Coronary artery (tissue), 2 donors: Measurements from ENCODE around the gene INTS14.

Source experiments
- DNase-seq: peaks from one replicate; pipeline ENCODE4 v3.0.0-alpha.2; 2017; ENCODE audit warnings: low spot score
- H3K27ac ChIP-seq, 2 donors: fragments of 200-600 bp; sonication (generic); one replicate each; pipeline ENCODE4 v1.5.1; 2016 to 2019
- H3K4me3 ChIP-seq: fragments of 200-600 bp; sonication (generic); 2 replicates; pipeline ENCODE4 v1.5.1; 2016; ENCODE audit warnings: mild to moderate bottlenecking, moderate library complexity
- CTCF ChIP-seq: fragments of 200-600 bp; sonication (generic); IDR thresholded peaks from one replicate; pipeline ENCODE4 v1.5.1; 2019; ENCODE audit warnings: antibody characterized with exemption

Gene INTS14

DNA sequence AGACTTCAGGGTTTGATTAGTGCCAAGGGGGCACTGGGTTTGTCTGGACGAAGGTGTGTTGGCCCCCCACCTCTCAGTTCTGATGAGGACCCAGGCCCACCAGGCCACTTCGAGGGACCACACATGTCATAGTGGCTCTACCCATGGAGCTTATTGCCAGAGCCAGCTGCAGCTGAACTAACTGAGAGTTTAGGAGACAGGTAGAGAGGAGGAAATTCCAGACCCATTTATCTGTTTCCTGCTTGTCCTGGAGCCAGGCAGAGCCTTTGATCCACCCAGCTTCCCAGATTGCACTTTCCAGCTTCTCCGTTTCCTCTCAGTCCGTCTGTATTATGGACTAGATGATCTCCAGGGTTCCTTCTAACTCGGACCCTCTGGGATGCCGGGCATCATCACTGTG lies 31.7 kb upstream of the INTS14 start:
- Histone ChIP-seq H3K27ac (no peak overlapping the region), H3K4me3 (no peak overlapping the region)
- DNase-seq = no peak
- TF ChIP-seq CTCF = no peak

- no peak overlapping the region for H3K27ac ChIP-seq
- TF ChIP-seq CTCF = no peak
- no peak overlapping the region for H3K4me3 ChIP-seq
- no peak for DNase-seq
Measured at GRCh38 chr15:65641768-65642475, 31.0 kb upstream of the INTS14 start.

GRCh38 chr15:65639509-65639908 lies 28.6 kb upstream of the INTS14 start:
- Histone ChIP-seq H3K27ac (no peak overlapping the region), H3K4me3 (no peak overlapping the region)
- no peak for DNase-seq
- no peak for TF ChIP-seq CTCF

DNA sequence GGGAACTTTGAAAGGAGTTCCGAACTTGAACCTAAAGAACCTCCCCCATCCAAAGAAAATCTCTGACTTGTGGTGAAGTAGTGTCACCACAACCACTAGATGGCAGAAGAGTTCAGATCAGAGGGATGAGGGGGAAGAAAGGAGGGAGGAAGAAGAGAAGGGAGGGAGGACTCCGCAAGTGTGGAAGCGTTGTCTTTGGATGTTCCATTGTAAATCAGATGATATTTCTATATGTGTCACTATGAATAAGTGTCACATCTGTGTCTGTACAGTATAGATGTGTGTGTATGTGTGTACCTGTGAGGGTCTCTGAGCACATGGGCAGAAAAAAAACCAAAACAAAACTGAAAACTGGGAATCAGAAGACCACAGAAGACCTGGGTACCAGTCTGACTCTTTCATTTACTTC lies 27.8 kb upstream of the INTS14 start:
- Histone ChIP-seq H3K4me3 (peak overlapping the region; percentile 41), H3K27ac (no peak overlapping the region)
- TF ChIP-seq CTCF = peak; percentile 53
- no peak for DNase-seq

GRCh38 chr15:65638109-65638508 lies 27.2 kb upstream of the INTS14 start:
- no peak for DNase-seq
- no peak for TF ChIP-seq CTCF
- Histone ChIP-seq H3K27ac (no peak overlapping the region), H3K4me3 (no peak overlapping the region)

GRCh38 chr15:65634356-65634755 lies 23.4 kb upstream of the INTS14 start:
- no peak for DNase-seq
- Histone ChIP-seq H3K27ac (no peak overlapping the region), H3K4me3 (no peak overlapping the region)
- no peak for TF ChIP-seq CTCF

- no peak overlapping the region for H3K4me3 ChIP-seq
Measured at GRCh38 chr15:65633752-65634151, 22.8 kb upstream of the INTS14 start.

More at GRCh38 chr15:65633752-65634151, 22.8 kb upstream of the INTS14 start:
- TF ChIP-seq CTCF = no peak
- no peak for DNase-seq
- H3K27ac ChIP-seq = no peak overlapping the region
